SK-N-SH (cell line): ENCODE results near the gene HBB.

Experiments used
- CHD2 ChIP-seq: fragments of 150-350 bp; IDR thresholded peaks from 2 replicates; pipeline ENCODE4 v1.6.1; 2018; ENCODE audit warnings: low read length; ENCODE audit not compliant: partially characterized antibody
- MXI1 ChIP-seq: IDR thresholded peaks from 2 replicates; pipeline ENCODE4 v1.6.1; 2012; ENCODE audit warnings: mild to moderate bottlenecking, low read depth, low read length, improper control_type of control experiment
- RCOR1 ChIP-seq: fragments of 150-350 bp; IDR thresholded peaks from 2 replicates; pipeline ENCODE4 v1.6.1; 2017; ENCODE audit warnings: antibody characterized with exemption, low read length
- REST ChIP-seq: IDR thresholded peaks from 2 replicates; pipeline ENCODE4 v1.6.1; 2012; ENCODE audit warnings: mild to moderate bottlenecking, low read depth, low read length, moderate library complexity
- TEAD4 ChIP-seq: IDR thresholded peaks from 2 replicates; pipeline ENCODE4 v1.4.0; 2012; ENCODE audit warnings: mild to moderate bottlenecking, borderline replicate concordance; ENCODE audit not compliant: insufficient read depth
- TF ChIP-seq, protein P1 (sequence below): fragments of 200-600 bp; sonication (generic); IDR thresholded peaks from 2 replicates; pipeline ENCODE4 v1.6.1; 2017; ENCODE audit warnings: antibody characterized with exemption, mild to moderate bottlenecking, moderate library complexity

DNA sequence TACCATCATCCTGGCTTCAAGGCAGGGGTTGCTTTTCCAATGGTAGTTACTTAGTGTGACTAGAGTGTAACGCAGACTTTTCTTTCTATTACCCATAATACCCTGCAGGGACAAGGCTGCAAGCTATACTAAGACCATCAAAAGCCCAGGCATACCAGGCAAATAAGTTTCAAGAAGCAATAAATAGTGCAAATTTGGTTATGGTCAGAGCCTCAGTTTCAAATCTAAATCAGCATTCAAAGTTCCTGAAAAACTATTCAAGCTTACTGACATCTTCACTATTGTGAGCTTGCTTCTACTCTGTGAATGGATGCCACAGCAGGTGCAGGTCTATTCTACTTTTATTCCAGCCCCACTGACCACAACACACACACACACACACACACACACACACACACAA, 2.5 kb upstream of the HBB start:
- TF ChIP-seq REST (no peak), CHD2 (no peak), MXI1 (no peak), TEAD4 (no peak), RCOR1 (no peak)
- TF ChIP-seq, protein P1, sequence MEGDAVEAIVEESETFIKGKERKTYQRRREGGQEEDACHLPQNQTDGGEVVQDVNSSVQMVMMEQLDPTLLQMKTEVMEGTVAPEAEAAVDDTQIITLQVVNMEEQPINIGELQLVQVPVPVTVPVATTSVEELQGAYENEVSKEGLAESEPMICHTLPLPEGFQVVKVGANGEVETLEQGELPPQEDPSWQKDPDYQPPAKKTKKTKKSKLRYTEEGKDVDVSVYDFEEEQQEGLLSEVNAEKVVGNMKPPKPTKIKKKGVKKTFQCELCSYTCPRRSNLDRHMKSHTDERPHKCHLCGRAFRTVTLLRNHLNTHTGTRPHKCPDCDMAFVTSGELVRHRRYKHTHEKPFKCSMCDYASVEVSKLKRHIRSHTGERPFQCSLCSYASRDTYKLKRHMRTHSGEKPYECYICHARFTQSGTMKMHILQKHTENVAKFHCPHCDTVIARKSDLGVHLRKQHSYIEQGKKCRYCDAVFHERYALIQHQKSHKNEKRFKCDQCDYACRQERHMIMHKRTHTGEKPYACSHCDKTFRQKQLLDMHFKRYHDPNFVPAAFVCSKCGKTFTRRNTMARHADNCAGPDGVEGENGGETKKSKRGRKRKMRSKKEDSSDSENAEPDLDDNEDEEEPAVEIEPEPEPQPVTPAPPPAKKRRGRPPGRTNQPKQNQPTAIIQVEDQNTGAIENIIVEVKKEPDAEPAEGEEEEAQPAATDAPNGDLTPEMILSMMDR, result no peak
